DOHH2 (cell line): ENCODE measurements around the gene SCIN.

Experiments
- CTCF ChIP-seq: fragments of 200-600 bp; sonication (generic); IDR thresholded peaks from one replicate; pipeline ENCODE4 v1.5.1; 2014; ENCODE audit warnings: antibody characterized with exemption, mild to moderate bottlenecking, low read depth, low read length; ENCODE audit not compliant: poor library complexity, severe bottlenecking
- EZH2phosphoT487 ChIP-seq: fragments of 200-600 bp; sonication (generic); IDR thresholded peaks from 2 replicates; pipeline ENCODE4 v1.6.1; 2017; ENCODE audit warnings: borderline replicate concordance, mild to moderate bottlenecking, antibody characterized with exemption, low read length, moderate library complexity, mixed read lengths

DNA sequence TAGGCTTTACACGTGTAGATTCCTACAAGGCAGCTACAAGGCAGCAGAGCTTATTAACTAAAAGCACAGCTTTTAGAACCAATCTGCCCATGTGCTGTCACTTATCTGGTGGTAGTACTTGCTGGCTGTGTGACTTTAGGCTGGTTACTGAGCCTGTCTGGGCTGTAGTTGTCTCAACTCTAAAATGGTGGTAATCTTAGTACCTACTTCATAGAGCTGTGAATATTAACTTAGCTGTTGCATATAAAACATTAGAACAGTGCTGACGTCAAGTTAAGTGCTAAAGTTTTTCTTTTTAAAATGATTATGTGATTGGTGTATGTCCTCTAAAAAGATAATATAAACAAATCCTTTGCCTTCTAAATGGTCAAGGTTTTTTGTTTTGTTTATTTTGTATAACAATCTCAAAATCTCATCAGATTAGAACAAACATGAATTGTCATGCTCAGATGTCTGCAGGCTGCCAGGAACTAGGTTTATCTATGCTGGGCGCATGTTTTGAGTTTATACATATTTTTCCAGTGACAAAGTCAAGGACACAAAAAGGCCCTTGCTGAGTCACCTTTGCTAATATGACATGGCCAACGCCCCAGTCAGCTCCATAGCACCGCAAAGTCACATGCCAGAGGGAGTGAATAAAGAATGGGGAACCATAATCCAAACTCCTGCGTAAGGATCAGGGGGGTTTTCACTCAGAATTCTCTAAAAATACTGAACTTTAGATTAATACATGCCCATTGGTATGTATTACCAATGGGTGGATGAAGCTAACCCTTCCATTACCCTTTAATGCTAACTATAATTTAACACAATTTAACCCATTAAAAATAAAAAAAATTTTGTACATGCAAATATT is 77.1 kb downstream of the SCIN start:
- TF ChIP-seq CTCF (no peak), EZH2phosphoT487 (no peak)
